ENCODE data around the gene PCDHA12. TPM values are rescaled to one million over a fixed set of nuclear protein-coding genes. Genes with fewer than 3 reads are reported as not detected.

The PCDHA12 gene
- total and polyA plus RNA-seq, 2 donors (not counting 3 experiments of a cell fraction or from before 2014, with no cell fraction given) = 0.03 TPM; not detected in 1

DNA sequence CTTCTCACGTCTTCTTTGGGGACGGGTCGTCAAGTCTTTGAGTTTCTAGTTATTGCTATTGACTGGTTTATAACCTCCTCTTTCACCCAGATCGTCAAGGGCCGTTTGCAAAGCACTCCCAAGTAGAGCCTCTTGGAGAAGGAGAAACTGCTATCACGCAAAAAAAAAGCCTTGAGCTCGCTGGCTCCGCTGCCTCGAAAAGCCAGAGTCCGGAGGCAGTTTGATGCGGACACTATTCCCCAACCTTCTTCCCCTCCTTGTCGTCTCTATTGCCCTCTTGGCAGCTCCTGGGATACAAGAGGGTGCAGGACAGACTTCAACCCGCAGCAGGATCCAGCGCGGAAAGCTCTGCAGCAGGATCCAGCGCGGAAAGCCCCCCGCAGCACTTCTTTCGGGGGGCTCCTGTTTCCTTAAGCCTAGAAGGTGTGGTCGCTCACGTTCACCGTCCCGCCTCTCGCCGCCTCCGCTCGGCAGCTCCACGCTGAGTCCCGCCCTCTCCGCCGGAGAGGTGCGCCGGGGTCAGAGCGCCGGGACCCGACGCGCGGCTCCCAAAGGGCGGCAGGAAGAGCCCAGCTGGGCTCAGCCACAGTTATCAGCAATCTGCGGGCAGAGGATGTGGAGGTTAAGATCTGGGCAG, 50.8 kb downstream of the PCDHA12 start, which contains the start of gene PCDHAC1:
Gene PCDHAC1 (plus strand): TSS at position 494 of the 637 bp plus-strand sequence. CDS start 594 bp downstream, outside the sequence.
- CTCF ChIA-PET = interaction anchor here (1.5 to 2.4 kb wide), 3 partner anchors 102 to 114 kb away, joined by 4 to 34 read pairs (median 8); no protein-coding TSS in a partner anchor
- no peaks in the 10 kb centered on the region for H4K20me1 ChIP-seq (replicated peaks; ENCODE audit: control insufficient read depth, extremely low read depth, insufficient read depth, low read length)
- H3K9me3 ChIP-seq (replicated peaks; ENCODE audit: control insufficient read depth, insufficient read depth, low read length) = no peaks in the 10 kb centered on the region
- peaks cover 2% of the 10 kb centered on the region for H3K4me1 ChIP-seq (ENCODE audit: control insufficient read depth, extremely low read depth, insufficient read depth, low read length)
- H2AFZ ChIP-seq (ENCODE audit: low read depth, low read length) = peak within 1 kb of the TSS; percentile 69
- peak within 1 kb of the TSS; percentile 3 for H3K4me2 ChIP-seq (ENCODE audit: insufficient read depth, low read length)
- intact Hi-C loops (cut with micrococcal nuclease) (loop anchor here (1.0 to 5.0 kb wide), 2 partner anchors 44 to 115 kb away; partner anchors contain the start of gene PCDHA13), dilution Hi-C loops (cut with MboI; ENCODE audit: extremely low pct_ligation_motif_present, low sequenced_read_pairs) (no loop called here)
- POLR2A ChIA-PET = no interaction called here
- no TSS peak for BruUV-seq (replicated peaks)
- H3K27ac ChIP-seq (ENCODE audit: insufficient read depth, low read depth, low read length) = no peak within 1 kb of the TSS
- no peak within 1 kb of the TSS for H3K9ac ChIP-seq (replicated peaks; ENCODE audit: extremely low read depth, insufficient read depth, low read length)
- H3K27me3 ChIP-seq (ENCODE audit: control insufficient read depth in 2 of 2, insufficient read depth in 2 of 2, low read length in 2 of 2) = peaks cover 23 to 25% of the 10 kb centered on the region in 2 experiments
- no peaks in the 10 kb centered on the region for H3K79me2 ChIP-seq (ENCODE audit: control insufficient read depth, insufficient read depth, low read length)
- peak within 1 kb of the TSS in 2 of 3 experiments; percentile 1 to 23 for H3K4me3 ChIP-seq (replicated peaks in 1 of 3; ENCODE audit: insufficient read depth in 1 of 3, low read depth in 1 of 3, low read length in 3 of 3)
- no peak for FAIRE-seq
- H3K36me3 ChIP-seq (ENCODE audit: control insufficient read depth in 2 of 2, extremely low read depth in 1 of 2, insufficient read depth in 2 of 2, low read length in 2 of 2) = no peaks in the 10 kb centered on the region
- H3K9me1 ChIP-seq (replicated peaks; ENCODE audit: control insufficient read depth, extremely low read depth, insufficient read depth, low read length) = no peaks in the 10 kb centered on the region
- DNase-seq (ENCODE audit: low read depth, low spot score) = no peak
- TF ChIP-seq MYC (IDR thresholded peaks at IDR 0.05; ENCODE audit: low read depth, low read length) (no peak), EZH2 (IDR thresholded peaks at IDR 0.05; ENCODE audit: borderline replicate concordance, low read depth, low read length, severe bottlenecking) (peak; percentile 9)

DNA sequence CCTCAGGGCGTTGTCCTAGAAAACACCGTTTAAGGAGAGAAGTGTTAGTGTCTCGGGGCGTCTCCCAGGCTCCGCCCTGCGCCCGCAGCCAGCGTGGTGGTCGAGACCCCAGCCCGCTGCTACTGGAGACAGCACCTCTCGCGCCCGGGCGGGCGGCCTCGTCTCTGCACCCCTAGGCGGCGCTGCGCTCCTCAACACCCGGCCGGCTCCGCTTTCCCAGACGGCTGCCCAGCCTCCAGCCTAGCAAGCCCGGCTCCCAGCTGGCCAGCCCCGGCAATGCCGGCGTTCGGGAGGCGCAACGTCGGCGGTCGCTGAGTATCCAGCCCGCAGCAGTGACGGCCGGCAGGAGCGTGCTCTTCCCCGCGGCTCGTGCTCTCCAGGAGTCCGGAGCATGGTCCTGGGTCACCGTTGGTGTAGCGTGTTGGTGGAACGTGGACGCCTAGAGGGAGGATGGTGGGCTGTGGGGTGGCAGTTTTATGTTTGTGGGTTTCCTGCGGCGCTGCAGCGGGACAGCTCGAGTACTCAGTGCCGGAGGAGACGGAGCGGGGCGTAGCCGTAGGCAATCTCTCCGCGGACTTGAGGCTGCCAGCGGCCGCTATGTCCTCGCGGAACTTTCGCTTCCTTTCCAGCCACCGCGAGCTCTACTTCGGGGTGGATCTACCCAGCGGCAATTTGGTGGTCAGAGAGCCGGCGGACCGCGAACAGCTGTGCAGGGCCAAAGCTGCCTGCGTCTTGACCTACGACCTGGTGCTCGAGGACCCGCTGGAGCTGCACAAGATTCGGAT, 51.5 kb downstream of the PCDHA12 start:
- H3K9me1 ChIP-seq (replicated peaks; ENCODE audit: control insufficient read depth, extremely low read depth, insufficient read depth, low read length) = no peaks in the 10 kb centered on the region
- H3K9ac ChIP-seq (replicated peaks; ENCODE audit: extremely low read depth, insufficient read depth, low read length) = no peak overlapping the region
- no peak overlapping the region for H3K27ac ChIP-seq (ENCODE audit: insufficient read depth, low read depth, low read length)
- TF ChIP-seq POLR2A (IDR thresholded peaks at IDR 0.05; ENCODE audit: low read depth, low read length) = no peak
- no peak for TF ChIP-seq POLR2AphosphoS5 (IDR thresholded peaks at IDR 0.05; ENCODE audit: insufficient read depth, low read depth, low read length)
- peak; percentile 27 for TF ChIP-seq EZH2 (IDR thresholded peaks at IDR 0.05; ENCODE audit: borderline replicate concordance, low read depth, low read length, severe bottlenecking)
- TF ChIP-seq, protein P1, sequence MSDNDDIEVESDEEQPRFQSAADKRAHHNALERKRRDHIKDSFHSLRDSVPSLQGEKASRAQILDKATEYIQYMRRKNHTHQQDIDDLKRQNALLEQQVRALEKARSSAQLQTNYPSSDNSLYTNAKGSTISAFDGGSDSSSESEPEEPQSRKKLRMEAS (IDR thresholded peaks at IDR 0.05; ENCODE audit: insufficient read depth, insufficient read length) = no peak
- no peak for TF ChIP-seq MYC (IDR thresholded peaks at IDR 0.05; ENCODE audit: low read depth, low read length)
- TF ChIP-seq, protein P2, sequence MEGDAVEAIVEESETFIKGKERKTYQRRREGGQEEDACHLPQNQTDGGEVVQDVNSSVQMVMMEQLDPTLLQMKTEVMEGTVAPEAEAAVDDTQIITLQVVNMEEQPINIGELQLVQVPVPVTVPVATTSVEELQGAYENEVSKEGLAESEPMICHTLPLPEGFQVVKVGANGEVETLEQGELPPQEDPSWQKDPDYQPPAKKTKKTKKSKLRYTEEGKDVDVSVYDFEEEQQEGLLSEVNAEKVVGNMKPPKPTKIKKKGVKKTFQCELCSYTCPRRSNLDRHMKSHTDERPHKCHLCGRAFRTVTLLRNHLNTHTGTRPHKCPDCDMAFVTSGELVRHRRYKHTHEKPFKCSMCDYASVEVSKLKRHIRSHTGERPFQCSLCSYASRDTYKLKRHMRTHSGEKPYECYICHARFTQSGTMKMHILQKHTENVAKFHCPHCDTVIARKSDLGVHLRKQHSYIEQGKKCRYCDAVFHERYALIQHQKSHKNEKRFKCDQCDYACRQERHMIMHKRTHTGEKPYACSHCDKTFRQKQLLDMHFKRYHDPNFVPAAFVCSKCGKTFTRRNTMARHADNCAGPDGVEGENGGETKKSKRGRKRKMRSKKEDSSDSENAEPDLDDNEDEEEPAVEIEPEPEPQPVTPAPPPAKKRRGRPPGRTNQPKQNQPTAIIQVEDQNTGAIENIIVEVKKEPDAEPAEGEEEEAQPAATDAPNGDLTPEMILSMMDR (IDR thresholded peaks at IDR 0.05; ENCODE audit: extremely low read depth in 1 of 2, insufficient read depth in 1 of 2, low read depth in 1 of 2, low read length in 2 of 2) = peak; percentile 87 to 96
- no peak for TF ChIP-seq FOS (IDR thresholded peaks at IDR 0.05; ENCODE audit: borderline replicate concordance, insufficient read depth, low read length)
- TF ChIP-seq GATA2 (IDR thresholded peaks at IDR 0.05; ENCODE audit: insufficient read depth, insufficient read length, low read depth, low read length) = no peak
- TF ChIP-seq JUN (IDR thresholded peaks at IDR 0.05; ENCODE audit: borderline replicate concordance, insufficient read depth, insufficient read length, low read depth) = no peak
- no peaks in the 10 kb centered on the region for H4K20me1 ChIP-seq (replicated peaks; ENCODE audit: control insufficient read depth, extremely low read depth, insufficient read depth, low read length)
- H3K36me3 ChIP-seq (ENCODE audit: control insufficient read depth in 2 of 2, extremely low read depth in 1 of 2, insufficient read depth in 2 of 2, low read length in 2 of 2) = no peaks in the 10 kb centered on the region
- peak overlapping the region; percentile 69 for H2AFZ ChIP-seq (ENCODE audit: low read depth, low read length)
- no peaks in the 10 kb centered on the region for H3K9me3 ChIP-seq (replicated peaks; ENCODE audit: control insufficient read depth, insufficient read depth, low read length)
- H3K4me2 ChIP-seq (ENCODE audit: insufficient read depth, low read length) = peak overlapping the region; percentile 3
- H3K79me2 ChIP-seq (ENCODE audit: control insufficient read depth, insufficient read depth, low read length) = no peaks in the 10 kb centered on the region
- FAIRE-seq (peak; percentile 70), DNase-seq (ENCODE audit: low read depth, low spot score) (peak; percentile 77)
- ChIA-PET CTCF (interaction anchor here (0.6 to 2.4 kb wide), 11 partner anchors 9 to 118 kb away, joined by 3 to 34 read pairs (median 4); no protein-coding TSS in a partner anchor), POLR2A (no interaction called here)
- H3K4me3 ChIP-seq (replicated peaks in 1 of 3; ENCODE audit: insufficient read depth in 1 of 3, low read depth in 1 of 3, low read length in 3 of 3) = peak overlapping the region in 2 of 3 experiments; percentile 1 to 23
- dilution Hi-C loops (cut with MboI; ENCODE audit: extremely low pct_ligation_motif_present, low sequenced_read_pairs) = no loop called here
- H3K27me3 ChIP-seq (ENCODE audit: control insufficient read depth in 2 of 2, insufficient read depth in 2 of 2, low read length in 2 of 2) = peaks cover 23 to 25% of the 10 kb centered on the region in 2 experiments
- H3K4me1 ChIP-seq (ENCODE audit: control insufficient read depth, extremely low read depth, insufficient read depth, low read length) = peaks cover 2% of the 10 kb centered on the region
- intact Hi-C loops (cut with micrococcal nuclease) = loop anchor here (1.0 to 5.0 kb wide), 2 partner anchors 44 to 115 kb away; partner anchors contain the start of gene PCDHA13
- no TSS peak for BruUV-seq (replicated peaks)
